ENCODE data around the gene ADAMTS4.

Gene ADAMTS4

GRCh38 chr1:161172349-161172748 lies 26.5 kb downstream of the ADAMTS4 start:
- H3K4me3 ChIP-seq (ENCODE audit: low read depth, low read length), result no peak overlapping the region
- TF ChIP-seq, protein P1, sequence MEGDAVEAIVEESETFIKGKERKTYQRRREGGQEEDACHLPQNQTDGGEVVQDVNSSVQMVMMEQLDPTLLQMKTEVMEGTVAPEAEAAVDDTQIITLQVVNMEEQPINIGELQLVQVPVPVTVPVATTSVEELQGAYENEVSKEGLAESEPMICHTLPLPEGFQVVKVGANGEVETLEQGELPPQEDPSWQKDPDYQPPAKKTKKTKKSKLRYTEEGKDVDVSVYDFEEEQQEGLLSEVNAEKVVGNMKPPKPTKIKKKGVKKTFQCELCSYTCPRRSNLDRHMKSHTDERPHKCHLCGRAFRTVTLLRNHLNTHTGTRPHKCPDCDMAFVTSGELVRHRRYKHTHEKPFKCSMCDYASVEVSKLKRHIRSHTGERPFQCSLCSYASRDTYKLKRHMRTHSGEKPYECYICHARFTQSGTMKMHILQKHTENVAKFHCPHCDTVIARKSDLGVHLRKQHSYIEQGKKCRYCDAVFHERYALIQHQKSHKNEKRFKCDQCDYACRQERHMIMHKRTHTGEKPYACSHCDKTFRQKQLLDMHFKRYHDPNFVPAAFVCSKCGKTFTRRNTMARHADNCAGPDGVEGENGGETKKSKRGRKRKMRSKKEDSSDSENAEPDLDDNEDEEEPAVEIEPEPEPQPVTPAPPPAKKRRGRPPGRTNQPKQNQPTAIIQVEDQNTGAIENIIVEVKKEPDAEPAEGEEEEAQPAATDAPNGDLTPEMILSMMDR (IDR thresholded peaks at IDR 0.05; ENCODE audit: control insufficient read depth, extremely low read depth, insufficient read depth), result no peak
- peak; percentile 52 for DNase-seq (ENCODE audit: low read depth)

- TF ChIP-seq, protein P1 (IDR thresholded peaks at IDR 0.05; ENCODE audit: control insufficient read depth, extremely low read depth, insufficient read depth), result no peak
- no peak overlapping the region for H3K4me3 ChIP-seq (ENCODE audit: low read depth, low read length)
- no peak for DNase-seq (ENCODE audit: low read depth)
These were observed 27.2 kb downstream of the ADAMTS4 start for GRCh38 chr1:161171696-161172095.

- TF ChIP-seq, protein P1 (IDR thresholded peaks at IDR 0.05; ENCODE audit: control insufficient read depth, extremely low read depth, insufficient read depth), result no peak
- DNase-seq (ENCODE audit: low read depth), result no peak
- no peak overlapping the region for H3K4me3 ChIP-seq (ENCODE audit: low read depth, low read length)
These were observed 27.7 kb downstream of the ADAMTS4 start for GRCh38 chr1:161171191-161171590.

- no peak overlapping the region for H3K4me3 ChIP-seq (ENCODE audit: low read depth, low read length)
- no peak for DNase-seq (ENCODE audit: low read depth)
- TF ChIP-seq, protein P1 (IDR thresholded peaks at IDR 0.05; ENCODE audit: control insufficient read depth, extremely low read depth, insufficient read depth), result no peak
These were observed 29.9 kb downstream of the ADAMTS4 start for GRCh38 chr1:161168906-161169305.

DNA sequence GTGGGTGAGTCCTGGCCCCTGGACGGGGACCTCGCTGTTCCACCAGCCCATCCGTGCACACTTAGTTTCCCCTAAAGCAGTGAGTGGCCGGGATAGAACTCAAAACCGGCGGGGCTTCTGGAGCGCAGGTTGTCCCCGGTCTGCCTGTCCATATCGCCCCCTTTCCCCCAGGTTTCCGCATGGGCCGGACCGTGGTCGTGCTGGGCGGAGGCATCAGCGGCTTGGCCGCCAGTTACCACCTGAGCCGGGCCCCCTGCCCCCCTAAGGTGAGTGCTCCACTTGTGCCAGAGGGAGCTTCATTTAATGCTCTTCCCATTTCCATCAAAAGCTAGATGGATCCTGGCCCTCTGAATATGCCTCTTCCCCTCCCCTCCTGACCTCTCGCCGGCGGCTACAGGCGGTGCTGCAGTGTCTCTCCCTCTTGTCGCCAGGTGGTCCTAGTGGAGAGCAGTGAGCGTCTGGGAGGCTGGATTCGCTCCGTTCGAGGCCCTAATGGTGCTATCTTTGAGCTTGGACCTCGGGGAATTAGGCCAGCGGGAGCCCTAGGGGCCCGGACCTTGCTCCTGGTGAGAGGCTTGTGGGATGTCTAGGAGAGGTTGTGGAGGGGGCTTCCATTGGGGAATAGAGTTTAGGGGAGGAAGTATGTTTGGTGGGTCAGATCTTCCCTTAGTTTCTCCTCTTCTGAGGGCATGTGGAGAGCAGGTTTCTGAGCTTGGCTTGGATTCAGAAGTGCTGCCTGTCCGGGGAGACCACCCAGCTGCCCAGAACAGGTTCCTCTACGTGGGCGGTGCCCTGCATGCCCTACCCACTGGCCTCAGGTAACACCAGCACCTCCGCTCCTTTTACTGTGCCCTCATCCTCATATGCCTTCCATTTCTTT lies 31.9 kb downstream of the ADAMTS4 start:
- DNase-seq (ENCODE audit: low read depth), result no peak
- TF ChIP-seq, protein P1 (IDR thresholded peaks at IDR 0.05; ENCODE audit: control insufficient read depth, extremely low read depth, insufficient read depth), result no peak
- peak overlapping the region; percentile 89 for H3K4me3 ChIP-seq (ENCODE audit: low read depth, low read length)

- TF ChIP-seq, protein P1 (IDR thresholded peaks at IDR 0.05; ENCODE audit: control insufficient read depth, extremely low read depth, insufficient read depth), result peak; percentile 40
- peak within 1 kb of the TSS; percentile 89 for H3K4me3 ChIP-seq (ENCODE audit: low read depth, low read length)
- DNase-seq (ENCODE audit: low read depth), result peak; percentile 98
These were observed 32.8 kb downstream of the ADAMTS4 start, which contains the start of gene PPOX for GRCh38 chr1:161165742-161166668. Gene PPOX, plus strand, starts transcription at chr1:161166426. Its CDS starts 422 bp downstream, at chr1:161166848.

All from LNCaP clone FGC (cell line).